Epithelial cell of proximal tubule (primary cell): ENCODE results near the gene PEX5L. TPM values are rescaled to one million over a fixed set of nuclear protein-coding genes. Genes with fewer than 3 reads are reported as not detected.
A peak's percentile ranks its signal among the peaks of the same experiment; 100 is the strongest.

Experiments
- DNase-seq: peaks from one replicate; pipeline ENCODE4 v3.0.0-alpha.2; 2011; ENCODE audit warnings: low read depth
- H3K4me3 ChIP-seq: 2 replicates; pipeline ENCODE4 v1.5.1; 2011; ENCODE audit warnings: low read depth, mild to moderate bottlenecking, low read length
- total RNA-seq: library from RNA; depleted of rRNA; stranded (reverse); fragments of >200 nt; gene quantifications from 2 replicates; pipeline ENCODE4 v1.2.3, GENCODE V29; 2015
- TF ChIP-seq, protein P1 (sequence below): conservative IDR thresholded peaks from 2 replicates; pipeline ENCODE4 v1.5.1; 2012; ENCODE audit warnings: low read depth, mild to moderate bottlenecking, low read length

The PEX5L gene
- total RNA-seq, 1 donor from 2014 or later = 0.12 TPM

DNA sequence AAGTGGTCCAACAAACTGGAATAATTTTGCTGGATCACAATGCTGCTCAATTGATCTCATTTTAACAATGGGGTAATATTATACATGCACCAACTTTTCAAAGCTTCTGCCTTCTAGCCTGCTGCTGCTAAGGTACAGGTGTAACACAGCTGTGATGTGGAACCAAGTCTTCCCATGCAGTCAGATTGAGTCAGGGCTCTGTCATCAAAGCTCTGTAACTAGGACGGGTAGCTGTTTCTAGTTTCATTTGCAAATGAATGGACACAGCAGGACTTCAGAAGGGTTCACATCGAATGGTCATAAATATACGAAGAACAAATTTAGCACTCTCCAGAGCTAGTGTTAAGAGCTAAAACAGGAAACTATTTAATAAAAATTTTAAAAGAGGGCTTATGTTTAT lies 194.7 kb downstream of the PEX5L start:
- TF ChIP-seq, protein P1, sequence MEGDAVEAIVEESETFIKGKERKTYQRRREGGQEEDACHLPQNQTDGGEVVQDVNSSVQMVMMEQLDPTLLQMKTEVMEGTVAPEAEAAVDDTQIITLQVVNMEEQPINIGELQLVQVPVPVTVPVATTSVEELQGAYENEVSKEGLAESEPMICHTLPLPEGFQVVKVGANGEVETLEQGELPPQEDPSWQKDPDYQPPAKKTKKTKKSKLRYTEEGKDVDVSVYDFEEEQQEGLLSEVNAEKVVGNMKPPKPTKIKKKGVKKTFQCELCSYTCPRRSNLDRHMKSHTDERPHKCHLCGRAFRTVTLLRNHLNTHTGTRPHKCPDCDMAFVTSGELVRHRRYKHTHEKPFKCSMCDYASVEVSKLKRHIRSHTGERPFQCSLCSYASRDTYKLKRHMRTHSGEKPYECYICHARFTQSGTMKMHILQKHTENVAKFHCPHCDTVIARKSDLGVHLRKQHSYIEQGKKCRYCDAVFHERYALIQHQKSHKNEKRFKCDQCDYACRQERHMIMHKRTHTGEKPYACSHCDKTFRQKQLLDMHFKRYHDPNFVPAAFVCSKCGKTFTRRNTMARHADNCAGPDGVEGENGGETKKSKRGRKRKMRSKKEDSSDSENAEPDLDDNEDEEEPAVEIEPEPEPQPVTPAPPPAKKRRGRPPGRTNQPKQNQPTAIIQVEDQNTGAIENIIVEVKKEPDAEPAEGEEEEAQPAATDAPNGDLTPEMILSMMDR = no peak
- H3K4me3 ChIP-seq = no peak overlapping the region
- no peak for DNase-seq

DNA sequence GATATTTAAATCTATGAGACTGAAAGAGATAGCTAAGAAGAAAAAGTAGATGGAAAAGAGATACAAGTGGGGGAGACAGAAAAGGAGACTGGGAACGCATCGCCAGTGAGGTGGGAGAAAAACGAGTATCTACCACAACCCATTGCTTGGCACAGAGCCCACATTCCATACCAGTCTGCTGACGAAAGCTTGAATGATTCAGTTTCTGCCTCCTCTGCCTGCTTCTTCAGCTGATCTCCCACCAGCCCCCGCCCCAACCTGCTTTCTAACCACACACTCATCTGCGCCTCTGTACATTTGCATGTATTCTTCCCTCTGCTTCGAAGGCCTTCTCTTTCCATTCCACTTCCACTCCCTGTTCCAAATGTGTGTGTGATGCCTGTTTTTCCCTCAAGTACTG lies 195.8 kb downstream of the PEX5L start:
- peak; percentile 57 for DNase-seq
- TF ChIP-seq, protein P1 = no peak
- H3K4me3 ChIP-seq = no peak overlapping the region

DNA sequence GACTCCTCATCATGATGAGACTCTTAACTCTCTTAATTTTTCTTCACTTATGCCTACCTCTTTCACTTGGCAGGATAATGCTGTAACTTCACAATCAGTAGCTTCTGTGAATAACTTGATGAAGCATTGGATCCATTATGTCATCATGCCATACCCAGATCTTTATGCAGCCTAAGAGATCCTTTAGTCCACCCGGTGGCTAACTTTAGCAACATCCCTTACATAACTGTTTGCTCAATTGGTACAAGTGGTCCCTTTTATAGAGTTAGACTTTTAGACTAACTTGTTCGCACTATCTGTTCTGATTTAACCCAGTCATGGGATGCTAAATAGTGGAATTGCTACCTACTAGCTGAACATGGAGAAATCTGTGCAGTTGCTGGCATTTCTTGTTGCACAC lies 199.4 kb downstream of the PEX5L start:
- H3K4me3 ChIP-seq = no peak overlapping the region
- TF ChIP-seq, protein P1 = peak; percentile 30
- DNase-seq = no peak

DNA sequence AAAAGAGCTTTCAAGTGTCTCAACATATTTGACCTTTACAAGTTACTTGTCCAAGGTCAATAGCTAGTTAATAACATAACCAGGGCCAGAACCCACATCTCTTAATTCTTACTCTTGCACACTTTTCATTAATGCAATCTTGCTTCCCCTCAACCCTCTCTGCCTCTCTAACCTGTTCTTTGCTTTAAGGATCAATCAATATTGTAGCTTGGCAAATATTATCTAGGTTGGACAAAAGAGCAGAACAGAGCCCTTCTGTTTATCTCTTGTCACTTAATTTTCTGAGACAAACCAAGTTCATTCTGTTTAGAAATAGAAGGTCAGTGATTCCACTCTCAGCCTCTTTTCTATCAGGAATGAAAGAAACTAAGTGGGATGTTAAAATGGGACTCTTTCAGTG lies 203.4 kb downstream of the PEX5L start:
- DNase-seq = no peak
- no peak overlapping the region for H3K4me3 ChIP-seq
- TF ChIP-seq, protein P1 = no peak

DNA sequence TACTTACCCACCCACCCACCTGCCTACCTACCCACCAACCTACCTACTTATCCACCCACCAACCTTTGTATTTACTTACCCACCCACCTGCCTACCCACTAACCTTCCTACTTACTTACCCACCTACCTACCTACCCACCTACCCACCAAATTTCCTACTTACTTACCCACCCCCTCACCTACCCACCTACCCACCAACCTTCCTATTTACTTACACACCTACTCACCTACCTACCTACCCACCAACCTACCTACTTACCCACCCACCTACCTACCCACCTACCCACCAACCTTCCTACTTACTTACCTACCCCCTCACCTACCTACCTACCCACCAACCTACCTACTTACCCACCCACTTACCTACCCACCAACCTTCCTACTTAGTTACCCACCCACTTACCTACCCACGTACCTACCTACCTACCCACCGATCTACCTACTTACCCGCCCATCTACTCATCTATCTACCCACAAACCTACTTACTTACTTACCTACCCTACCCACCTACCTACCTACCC lies 204.3 kb downstream of the PEX5L start:
- no peak overlapping the region for H3K4me3 ChIP-seq
- TF ChIP-seq, protein P1 = no peak
- DNase-seq = no peak

DNA sequence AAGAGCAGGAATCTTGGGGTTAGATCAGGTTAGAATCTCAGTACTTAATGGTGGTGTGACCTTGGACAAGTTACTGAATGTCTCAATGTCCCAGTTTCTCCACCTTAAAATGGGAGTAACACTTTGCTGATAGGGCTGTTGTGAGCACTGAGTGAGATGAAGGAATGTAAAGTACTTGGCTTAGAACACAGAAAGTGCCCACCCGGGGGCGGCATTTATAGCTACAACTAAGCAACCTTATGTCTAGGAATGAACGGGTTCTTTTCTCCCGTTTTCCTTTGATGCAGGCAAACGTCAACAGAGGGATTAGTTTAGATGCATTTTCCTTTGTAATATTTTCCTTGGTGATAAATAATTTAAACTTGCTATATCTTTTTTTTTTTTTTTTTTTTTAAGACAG lies 207.3 kb downstream of the PEX5L start:
- H3K4me3 ChIP-seq = no peak overlapping the region
- no peak for DNase-seq
- TF ChIP-seq, protein P1 = no peak

DNA sequence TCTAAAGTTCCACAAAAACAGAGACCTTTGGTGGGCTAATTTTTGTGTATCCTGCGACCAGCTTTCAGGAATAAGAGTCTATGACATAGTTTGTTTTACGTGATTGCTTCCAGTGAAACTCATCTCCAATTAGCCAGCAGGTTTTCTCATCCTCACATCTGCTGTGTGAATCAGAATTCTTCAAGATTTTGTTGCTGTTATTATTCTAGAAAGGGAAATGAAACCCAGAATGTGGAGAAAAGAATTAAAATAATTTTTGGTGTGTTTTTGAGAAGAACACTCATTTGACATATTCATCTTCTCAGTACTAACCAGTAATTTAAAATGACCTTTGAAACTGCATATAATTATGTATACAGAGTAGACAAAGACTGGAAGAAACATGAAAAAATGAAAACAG lies 208.0 kb downstream of the PEX5L start:
- H3K4me3 ChIP-seq = no peak overlapping the region
- TF ChIP-seq, protein P1 = no peak
- no peak for DNase-seq
